Right hindlimb (tissue), 1 donor: Measurements from ENCODE around the gene CNR2.
"Not testable (repeated sequence)": the region's sequence is repeated elsewhere in the genome, so short reads cannot be mapped to it uniquely, and the experiment has no call there.

ENCODE experiments used
- DNase-seq: peaks from one replicate; pipeline ENCODE4 v3.0.0-alpha.2; 2018

The CNR2 gene

GRCh38 chr1:23882746-23883145, 30.4 kb downstream of the CNR2 start:
- DNase-seq, result no peak

- DNase-seq, result no peak
Observed at GRCh38 chr1:23879809-23880208, 33.4 kb downstream of the CNR2 start.

- no peak for DNase-seq
Observed at GRCh38 chr1:23878668-23879067, 34.5 kb downstream of the CNR2 start.

- no peak for DNase-seq
Observed at GRCh38 chr1:23875382-23875781, 37.8 kb downstream of the CNR2 start.

- DNase-seq, result no peak
Observed at GRCh38 chr1:23872421-23872820, 40.7 kb downstream of the CNR2 start.

- DNase-seq, result no peak
Observed at GRCh38 chr1:23869051-23869450, 44.1 kb downstream of the CNR2 start.

GRCh38 chr1:23868557-23869016, 44.6 kb downstream of the CNR2 start:
- DNase-seq, result no peak

GRCh38 chr1:23867895-23868556, 45.1 kb downstream of the CNR2 start, which contains the start of gene FUCA1:
FUCA1 (minus strand) TSS chr1:23868290; CDS start chr1:23868286, 4 bp downstream.
- DNase-seq, result peak; percentile 94

GRCh38 chr1:23867542-23867894, 45.6 kb downstream of the CNR2 start:
- DNase-seq, result peak; percentile 19

GRCh38 chr1:23865543-23865930, 47.6 kb downstream of the CNR2 start:
- DNase-seq, result no peak

GRCh38 chr1:23864801-23865542, 48.2 kb downstream of the CNR2 start:
- no peak for DNase-seq

- DNase-seq, result no peak
Observed at GRCh38 chr1:23862640-23863039, 50.5 kb downstream of the CNR2 start.

- DNase-seq, result no peak
Observed at GRCh38 chr1:23854568-23854967, 58.6 kb downstream of the CNR2 start.

- DNase-seq, result not testable (repeated sequence)
Observed at GRCh38 chr1:23853124-23853523, 60.0 kb downstream of the CNR2 start.

- DNase-seq, result not testable (repeated sequence)
Observed at GRCh38 chr1:23851406-23851805, 61.8 kb downstream of the CNR2 start.

- DNase-seq, result no peak
Observed at GRCh38 chr1:23848673-23849616, 64.2 kb downstream of the CNR2 start.

GRCh38 chr1:23847482-23848095, 65.6 kb downstream of the CNR2 start:
- not testable (repeated sequence) for DNase-seq

GRCh38 chr1:23845163-23845562, 68.0 kb downstream of the CNR2 start:
- DNase-seq, result no peak

GRCh38 chr1:23843644-23844043, 69.5 kb downstream of the CNR2 start:
- DNase-seq, result no peak

GRCh38 chr1:23838401-23838866, 74.7 kb downstream of the CNR2 start:
- DNase-seq, result peak; percentile 61

- DNase-seq, result no peak
Observed at GRCh38 chr1:23837908-23838307, 75.3 kb downstream of the CNR2 start.

- no peak for DNase-seq
Observed at GRCh38 chr1:23836037-23836436, 77.1 kb downstream of the CNR2 start.

- not testable (repeated sequence) for DNase-seq
Observed at GRCh38 chr1:23834156-23834555, 79.0 kb downstream of the CNR2 start.
